PC-3 (cell line): ENCODE measurements around the gene ISY1. TPM values are rescaled to one million over a fixed set of nuclear protein-coding genes. Genes with fewer than 3 reads are reported as not detected.
"Not testable (repeated sequence)": the region's sequence is repeated elsewhere in the genome, so short reads cannot be mapped to it uniquely, and the experiment has no call there.

Source experiments
- ATAC-seq: fragments of 200-7000 bp; cut with Tn5 transposase; 2 replicates; pipeline ENCODE4 v1.9.1; 2020; ENCODE audit warnings: mild to moderate bottlenecking, moderate library complexity
- BruUV-seq: library from RNA; stranded (reverse); fragments of 400-500 nt; replicated peaks from 2 replicates; lab custom pipeline; 2021; lab: Mats Ljungman, UMichigan
- CTCF ChIA-PET: fragments of 300-600 bp; sonication (Branson Sonifier 250); formaldehyde crosslinking; loops from one replicate; lab custom pipeline; 2022; ENCODE audit warnings: antibody characterized with exemption; lab: Charles Lee
- POLR2A ChIA-PET: fragments of 300-600 bp; sonication (Branson Sonifier 250); formaldehyde crosslinking; loops from one replicate; lab custom pipeline; 2022; ENCODE audit warnings: antibody characterized with exemption; ENCODE audit not compliant: unreplicated experiment; lab: Charles Lee
- DNase-seq: peaks from one replicate; pipeline ENCODE4 v3.0.0-alpha.2; 2015
- H2AFZ ChIP-seq: fragments of 300-600 bp; sonication (generic); 2 replicates; pipeline ENCODE4 v1.6.0; 2016; ENCODE audit warnings: antibody characterized with exemption, low read length
- H3F3A ChIP-seq: fragments of 300-600 bp; sonication (generic); one replicate; pipeline ENCODE4 v1.6.0; 2017; ENCODE audit warnings: antibody characterized with exemption, low read length, control low read depth, mild to moderate bottlenecking; ENCODE audit not compliant: unreplicated experiment
- H3K27ac ChIP-seq: fragments of 300-600 bp; sonication (generic); 2 replicates; pipeline ENCODE4 v1.5.1; 2016; ENCODE audit warnings: mild to moderate bottlenecking, low read length
- H3K27me3 ChIP-seq: fragments of 300-600 bp; sonication (generic); 2 replicates; pipeline ENCODE4 v1.6.1; 2016; ENCODE audit warnings: low read length, mixed read lengths
- H3K36me3 ChIP-seq: fragments of 300-600 bp; sonication (generic); 2 replicates; pipeline ENCODE4 v1.6.1; 2016; ENCODE audit warnings: low read depth, mixed run types, low read length, mixed read lengths
- H3K4me1 ChIP-seq: fragments of 300-600 bp; sonication (generic); 2 replicates; pipeline ENCODE4 v1.5.1; 2016; ENCODE audit warnings: low read length; ENCODE audit not compliant: insufficient read depth
- H3K4me2 ChIP-seq: fragments of 300-600 bp; sonication (generic); 2 replicates; pipeline ENCODE4 v1.6.0; 2016; ENCODE audit warnings: low read length
- H3K4me3 ChIP-seq: fragments of 300-600 bp; sonication (generic); 2 replicates; pipeline ENCODE4 v1.5.1; 2016; ENCODE audit warnings: mild to moderate bottlenecking, low read length, mixed read lengths
- H3K79me2 ChIP-seq: fragments of 300-600 bp; sonication (generic); 2 replicates; pipeline ENCODE4 v1.6.1; 2017; ENCODE audit warnings: low read length, mixed read lengths
- H3K9ac ChIP-seq: fragments of 300-600 bp; sonication (generic); 2 replicates; pipeline ENCODE4 v1.6.0; 2016; ENCODE audit warnings: mild to moderate bottlenecking, low read length
- H3K9me2 ChIP-seq: fragments of 300-600 bp; sonication (generic); replicated peaks from 2 replicates; pipeline ENCODE4 v1.6.1; 2016; ENCODE audit warnings: mixed run types, low read length, mixed read lengths
- H3K9me3 ChIP-seq: fragments of 300-600 bp; sonication (generic); 2 replicates; pipeline ENCODE4 v1.6.1; 2016; ENCODE audit warnings: low read length, mixed read lengths
- H4K20me1 ChIP-seq: fragments of 300-600 bp; sonication (generic); 2 replicates; pipeline ENCODE4 v1.6.1; 2016; ENCODE audit warnings: low read length, mixed read lengths
- EZH2 ChIP-seq: fragments of 300-600 bp; sonication (generic); IDR thresholded peaks from one replicate; pipeline ENCODE4 v1.6.1; 2017; ENCODE audit warnings: antibody characterized with exemption, mild to moderate bottlenecking, low read length; ENCODE audit not compliant: unreplicated experiment
- EZH2phosphoT487 ChIP-seq: fragments of 300-600 bp; sonication (generic); IDR thresholded peaks from 2 replicates; pipeline ENCODE4 v1.6.1; 2018; ENCODE audit warnings: mild to moderate bottlenecking, antibody characterized with exemption, low read length, borderline replicate concordance
- intact Hi-C: fragments of 100-400 bp; cut with micrococcal nuclease; formaldehyde crosslinking; loops from 2 replicates; pipeline ENCODE4 v1.9.0; 2023
- total RNA-seq: library from RNA; depleted of rRNA; stranded (reverse); fragments of >200 nt; gene quantifications from 2 replicates; pipeline ENCODE4 v1.2.3, GENCODE V29; 2014
- TF ChIP-seq, protein P1 (sequence below): fragments of 300-600 bp; sonication (generic); conservative IDR thresholded peaks from 2 replicates; pipeline ENCODE4 v1.5.1; 2017; ENCODE audit warnings: antibody characterized with exemption, low read depth, mild to moderate bottlenecking, low read length

ISY1 gene
- total RNA-seq, 1 experiment from 2014 or later = 18.1 TPM

GRCh38 chr3:129101370-129102138 is 59.3 kb downstream of the ISY1 start:
- H3K4me2 ChIP-seq = no peak overlapping the region
- H3K79me2 ChIP-seq = no peaks in the 10 kb centered on the region
- no peak overlapping the region for H3K9ac ChIP-seq
- H3K9me3 ChIP-seq = no peaks in the 10 kb centered on the region
- no peaks in the 10 kb centered on the region for H3K9me2 ChIP-seq
- no TSS peak for BruUV-seq
- H3K36me3 ChIP-seq = no peaks in the 10 kb centered on the region
- no peak for ATAC-seq
- H3K27ac ChIP-seq = no peak overlapping the region
- H3F3A ChIP-seq = no peaks in the 10 kb centered on the region
- DNase-seq = no peak
- CTCF ChIA-PET = no interaction called here
- POLR2A ChIA-PET = no interaction called here
- no peak overlapping the region for H3K4me3 ChIP-seq
- no peaks in the 10 kb centered on the region for H4K20me1 ChIP-seq
- TF ChIP-seq, protein P1, sequence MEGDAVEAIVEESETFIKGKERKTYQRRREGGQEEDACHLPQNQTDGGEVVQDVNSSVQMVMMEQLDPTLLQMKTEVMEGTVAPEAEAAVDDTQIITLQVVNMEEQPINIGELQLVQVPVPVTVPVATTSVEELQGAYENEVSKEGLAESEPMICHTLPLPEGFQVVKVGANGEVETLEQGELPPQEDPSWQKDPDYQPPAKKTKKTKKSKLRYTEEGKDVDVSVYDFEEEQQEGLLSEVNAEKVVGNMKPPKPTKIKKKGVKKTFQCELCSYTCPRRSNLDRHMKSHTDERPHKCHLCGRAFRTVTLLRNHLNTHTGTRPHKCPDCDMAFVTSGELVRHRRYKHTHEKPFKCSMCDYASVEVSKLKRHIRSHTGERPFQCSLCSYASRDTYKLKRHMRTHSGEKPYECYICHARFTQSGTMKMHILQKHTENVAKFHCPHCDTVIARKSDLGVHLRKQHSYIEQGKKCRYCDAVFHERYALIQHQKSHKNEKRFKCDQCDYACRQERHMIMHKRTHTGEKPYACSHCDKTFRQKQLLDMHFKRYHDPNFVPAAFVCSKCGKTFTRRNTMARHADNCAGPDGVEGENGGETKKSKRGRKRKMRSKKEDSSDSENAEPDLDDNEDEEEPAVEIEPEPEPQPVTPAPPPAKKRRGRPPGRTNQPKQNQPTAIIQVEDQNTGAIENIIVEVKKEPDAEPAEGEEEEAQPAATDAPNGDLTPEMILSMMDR = no peak
- TF ChIP-seq EZH2 = no peak
- TF ChIP-seq EZH2phosphoT487 = no peak
- no peaks in the 10 kb centered on the region for H3K4me1 ChIP-seq
- no peak overlapping the region for H2AFZ ChIP-seq
- H3K27me3 ChIP-seq = no peaks in the 10 kb centered on the region
- intact Hi-C loops = no loop called here

DNA sequence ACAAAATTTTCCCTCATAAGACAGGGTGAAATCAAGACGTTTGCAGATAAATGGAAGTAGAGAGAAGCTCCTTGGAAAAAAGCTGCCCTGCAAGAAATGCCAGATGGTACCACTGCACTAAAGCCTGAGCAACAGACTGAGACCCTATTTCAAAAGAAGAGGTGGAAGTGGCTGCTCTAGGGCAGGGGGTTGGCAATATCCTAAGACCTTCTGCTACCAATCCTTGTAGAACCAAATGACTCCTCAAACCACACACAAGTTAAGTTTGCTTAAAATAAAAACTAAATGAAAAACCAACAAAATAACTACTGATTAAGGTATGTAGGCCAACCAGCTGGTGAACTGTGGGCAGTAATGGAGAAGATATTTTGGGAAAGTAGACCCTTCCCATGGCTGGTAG is 60.6 kb downstream of the ISY1 start:
- Histone ChIP-seq H3K4me3 (no peak overlapping the region), H3K9ac (no peak overlapping the region), H3K36me3 (no peaks in the 10 kb centered on the region), H3K9me2 (no peaks in the 10 kb centered on the region), H3F3A (no peaks in the 10 kb centered on the region), H3K9me3 (no peaks in the 10 kb centered on the region), H4K20me1 (no peaks in the 10 kb centered on the region), H2AFZ (no peak overlapping the region), H3K4me1 (no peaks in the 10 kb centered on the region), H3K79me2 (no peaks in the 10 kb centered on the region), H3K4me2 (no peak overlapping the region), H3K27ac (no peak overlapping the region), H3K27me3 (no peaks in the 10 kb centered on the region)
- TF ChIP-seq EZH2 (no peak), EZH2phosphoT487 (no peak)
- TF ChIP-seq, protein P1 = no peak
- ChIA-PET POLR2A (interaction anchor here (0.6 kb wide), 1 partner anchor 312 kb away, joined by 3 read pairs; no protein-coding TSS in a partner anchor), CTCF (no interaction called here)
- BruUV-seq = no TSS peak
- intact Hi-C loops = no loop called here
- DNase-seq (no peak), ATAC-seq (no peak)

- intact Hi-C loops = no loop called here
- DNase-seq = no peak
- Histone ChIP-seq H3K27me3 (no peaks in the 10 kb centered on the region), H3K9me2 (no peaks in the 10 kb centered on the region), H3K4me2 (no peak overlapping the region), H4K20me1 (no peaks in the 10 kb centered on the region), H3K9me3 (no peaks in the 10 kb centered on the region), H3F3A (no peaks in the 10 kb centered on the region), H3K27ac (no peak overlapping the region), H3K79me2 (no peaks in the 10 kb centered on the region), H3K4me1 (no peaks in the 10 kb centered on the region), H3K4me3 (no peak overlapping the region), H3K36me3 (no peaks in the 10 kb centered on the region), H3K9ac (no peak overlapping the region), H2AFZ (no peak overlapping the region)
- no peak for ATAC-seq
- CTCF ChIA-PET = no interaction called here
- TF ChIP-seq EZH2 = no peak
- TF ChIP-seq, protein P1 = no peak
- BruUV-seq = no TSS peak
- POLR2A ChIA-PET = no interaction called here
Measured at GRCh38 chr3:129095285-129095684, 65.6 kb downstream of the ISY1 start.

DNA sequence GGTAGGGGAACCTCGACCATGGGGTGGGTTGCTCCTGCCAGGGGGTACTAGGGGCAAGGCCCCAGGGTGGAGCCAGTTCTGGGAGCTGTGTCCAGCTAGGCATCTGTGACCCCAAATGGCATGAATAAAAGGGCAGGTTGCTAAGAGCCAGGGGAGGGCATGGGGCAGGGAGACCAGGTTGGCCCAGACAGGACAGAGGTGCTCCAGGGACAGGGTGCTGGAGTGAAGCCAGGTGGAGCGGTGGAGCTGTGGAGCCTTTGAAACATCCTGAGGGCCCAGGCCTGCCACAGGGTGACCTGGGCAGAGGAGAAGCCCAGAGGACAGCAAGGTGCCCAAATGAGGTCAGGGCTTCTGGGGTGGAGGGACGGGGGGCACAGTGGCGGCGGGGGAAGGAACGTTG is 72.6 kb downstream of the ISY1 start:
- BruUV-seq, H3K9me2 ChIP-seq, POLR2A ChIA-PET, H3K27me3 ChIP-seq, H3K4me1 ChIP-seq, H3K36me3 ChIP-seq, ATAC-seq, H4K20me1 ChIP-seq, H3K27ac ChIP-seq, H3K79me2 ChIP-seq, H3F3A ChIP-seq, H3K4me2 ChIP-seq, CTCF ChIA-PET, H3K9ac ChIP-seq, intact Hi-C loops, H3K4me3 ChIP-seq, H3K9me3 ChIP-seq, H2AFZ ChIP-seq, DNase-seq: not testable (repeated sequence)
